Stomach (tissue), 9 donors: ENCODE data around the gene ACSF3. TPM values are rescaled to one million over a fixed set of nuclear protein-coding genes. Genes with fewer than 3 reads are reported as not detected.

ENCODE experiments used
- DNase-seq, 2 donors: peaks; one replicate each; pipeline versions ENCODE4 v3.0.0 to v3.0.0-alpha.2; 2013 to 2019
- H3K27ac ChIP-seq, 5 donors: fragments of 200-600 bp in 4 of 5; sonication (generic) in 4 of 5; one replicate each; pipeline ENCODE4 v1.5.1; 2013 to 2019; ENCODE audit warnings: mild to moderate bottlenecking in 1 of 5, moderate library complexity in 1 of 5
- H3K27me3 ChIP-seq, 3 donors: fragments of 200-600 bp; sonication (generic); one replicate each; pipeline ENCODE4 v1.5.1; 2017 to 2019; ENCODE audit warnings: mixed run types in 1 of 3
- H3K36me3 ChIP-seq, 4 donors: fragments of 200-600 bp; sonication (generic); 1 replicate in 3 of 4; 2 replicates in 1 of 4; pipeline ENCODE4 v1.5.1; 2016 to 2019
- H3K4me1 ChIP-seq, 4 donors: fragments of 200-600 bp; sonication (generic); one replicate each; pipeline ENCODE4 v1.5.1; 2016 to 2019
- H3K4me3 ChIP-seq, 4 donors: fragments of 200-600 bp; sonication (generic) in 3 of 4; one replicate each; pipeline ENCODE4 v1.5.1; 2016 to 2019; ENCODE audit warnings: mild to moderate bottlenecking in 1 of 4
- H3K9me3 ChIP-seq, 4 donors: fragments of 200-600 bp; sonication (generic); one replicate each; pipeline ENCODE4 v1.5.1; 2016 to 2019
- CTCF ChIP-seq, 7 experiments: fragments of 450-650 bp in 4 of 7; fragments of 200-600 bp in 3 of 7; sonication (generic) in 3 of 7; IDR thresholded peaks; one replicate each; pipeline ENCODE4 v1.5.1; 2016 to 2019; ENCODE audit warnings: antibody characterized with exemption in 7 of 7, control low read depth in 2 of 7, mild to moderate bottlenecking in 1 of 7
- EP300 ChIP-seq: sonication (generic); formaldehyde crosslinking; IDR thresholded peaks from one replicate; pipeline ENCODE4 v1.6.1; 2017; ENCODE audit warnings: antibody characterized with exemption
- POLR2A ChIP-seq, 4 donors: fragments of 450-650 bp; IDR thresholded peaks; one replicate each; pipeline ENCODE4 v1.6.1; 2016; ENCODE audit warnings: antibody characterized with exemption in 4 of 4, control low read depth in 2 of 4, mild to moderate bottlenecking in 1 of 4, moderate library complexity in 1 of 4
- POLR2AphosphoS5 ChIP-seq, 3 donors: sonication (generic); formaldehyde crosslinking; IDR thresholded peaks; one replicate each; pipeline ENCODE4 v1.6.1; 2016; ENCODE audit warnings: antibody characterized with exemption in 3 of 3
- WGBS, 5 donors: extraction: QIAGEN DNeasy Blood & Tissue Kit in 3 of 5; methylation state at CpG; one replicate each; pipeline versions ENCODE4 v1.1.5 to v1.1.7; 2013 to 2018; 5-methylcytosine and 5-hydroxymethylcytosine counted together
- intact Hi-C: fragments of 100-400 bp; cut with DNase I; formaldehyde crosslinking; loops from one replicate; pipeline ENCODE4 v1.15.1; 2023; ENCODE audit warnings: low total_unique reads
- polyA plus RNA-seq, 3 donors: library from polyadenylated mRNA; stranded (reverse); fragments of 200-250 nt; gene quantifications; one replicate each; pipeline ENCODE4 v1.2.3, GENCODE V29; 2013
- total RNA-seq, 5 donors: library from RNA; depleted of rRNA; stranded (reverse); fragments of >200 nt; gene quantifications; one replicate each; pipeline versions ENCODE4 v1.1.0 to v1.2.3, GENCODE V29; 2014 to 2016
- donor health status: healthy with polysubstance abuse.
- donor health status: Bipolar disorder and iron deficiency.
- donor health status: healthy.

ACSF3 gene
- total and polyA plus RNA-seq, 8 donors = 16.9 to 265 (median 30.7) TPM

- H3K27me3 ChIP-seq = peaks cover 6 to 90% (median 48%) of the 10 kb centered on the region in 3 donors
- peaks cover 0 to 7% (median 3%) of the 10 kb centered on the region in 4 donors for H3K9me3 ChIP-seq
- no peak overlapping the region for H3K4me3 ChIP-seq
- intact Hi-C loops = no loop called here
- 81 to 87% (median 84%) methylated on average over 20 to 28 of the region's 28 CpGs for WGBS, 5 donors
- peaks cover 11 to 29% (median 24%) of the 10 kb centered on the region in 4 donors for H3K4me1 ChIP-seq
- DNase-seq = no peak
- no peaks in the 10 kb centered on the region for H3K36me3 ChIP-seq
- TF ChIP-seq POLR2AphosphoS5 (IDR thresholded peaks at IDR 0.05) (no peak), POLR2A (IDR thresholded peaks at IDR 0.05) (no peak), EP300 (no peak), CTCF (IDR thresholded peaks at IDR 0.05) (no peak)
- peak overlapping the region in 1 of 5 donors; percentile 46 for H3K27ac ChIP-seq
Observed at GRCh38 chr16:89198417-89199240, 105.0 kb downstream of the ACSF3 start.

- DNase-seq = peak in 1 of 2 donors; percentile 7
- H3K27ac ChIP-seq = no peak overlapping the region
- 76 to 77% (median 77%) methylated on average over 12 to 22 of the region's 22 CpGs for WGBS, 5 donors
- TF ChIP-seq CTCF (IDR thresholded peaks at IDR 0.05) = no peak
- TF ChIP-seq EP300 = no peak
- no peak for TF ChIP-seq POLR2A (IDR thresholded peaks at IDR 0.05)
- no peak for TF ChIP-seq POLR2AphosphoS5 (IDR thresholded peaks at IDR 0.05)
- peaks cover 6 to 92% (median 48%) of the 10 kb centered on the region in 3 donors for H3K27me3 ChIP-seq
- H3K36me3 ChIP-seq = no peaks in the 10 kb centered on the region
- H3K4me3 ChIP-seq = no peak overlapping the region
- peaks cover 0 to 7% (median 3%) of the 10 kb centered on the region in 4 donors for H3K9me3 ChIP-seq
- intact Hi-C loops = no loop called here
- H3K4me1 ChIP-seq = peaks cover 11 to 29% (median 24%) of the 10 kb centered on the region in 4 donors
Observed at GRCh38 chr16:89199241-89200123, 105.8 kb downstream of the ACSF3 start.

GRCh38 chr16:89200124-89200849 is 106.6 kb downstream of the ACSF3 start, which contains the start of gene SLC22A31:
SLC22A31 (minus strand) TSS chr16:89200537; CDS start chr16:89200501, 36 bp downstream.
- Histone ChIP-seq H3K27me3 (peaks cover 6 to 93% (median 48%) of the 10 kb centered on the region in 3 donors), H3K9me3 (peaks cover 0 to 7% (median 3%) of the 10 kb centered on the region in 4 donors), H3K27ac (no peak within 1 kb of the TSS), H3K4me3 (peak within 1 kb of the TSS; percentile 34 to 45 (median 43)), H3K36me3 (no peaks in the 10 kb centered on the region), H3K4me1 (peaks cover 11 to 29% (median 24%) of the 10 kb centered on the region in 4 donors)
- WGBS, 5 donors = 15 to 19% (median 16%) methylated on average over 24 to 28 of the region's 28 CpGs
- peak in 1 of 2 donors; percentile 25 for DNase-seq
- TF ChIP-seq POLR2A (IDR thresholded peaks at IDR 0.05) (no peak), EP300 (no peak), CTCF (IDR thresholded peaks at IDR 0.05) (no peak), POLR2AphosphoS5 (IDR thresholded peaks at IDR 0.05) (no peak)
- intact Hi-C loops = no loop called here
